PC-3 (cell line): ENCODE measurements around the gene YWHAH. TPM values are rescaled to one million over a fixed set of nuclear protein-coding genes. Genes with fewer than 3 reads are reported as not detected.

Experiments
- ATAC-seq: fragments of 200-7000 bp; cut with Tn5 transposase; 2 replicates; pipeline ENCODE4 v1.9.1; 2020; ENCODE audit warnings: mild to moderate bottlenecking, moderate library complexity
- BruUV-seq: library from RNA; stranded (reverse); fragments of 400-500 nt; replicated peaks from 2 replicates; lab custom pipeline; 2021; lab: Mats Ljungman, UMichigan
- CTCF ChIA-PET: fragments of 300-600 bp; sonication (Branson Sonifier 250); formaldehyde crosslinking; loops from one replicate; lab custom pipeline; 2022; ENCODE audit warnings: antibody characterized with exemption; lab: Charles Lee
- POLR2A ChIA-PET: fragments of 300-600 bp; sonication (Branson Sonifier 250); formaldehyde crosslinking; loops from one replicate; lab custom pipeline; 2022; ENCODE audit warnings: antibody characterized with exemption; ENCODE audit not compliant: unreplicated experiment; lab: Charles Lee
- DNase-seq: peaks from one replicate; pipeline ENCODE4 v3.0.0-alpha.2; 2015
- H2AFZ ChIP-seq: fragments of 300-600 bp; sonication (generic); 2 replicates; pipeline ENCODE4 v1.6.0; 2016; ENCODE audit warnings: antibody characterized with exemption, low read length
- H3F3A ChIP-seq: fragments of 300-600 bp; sonication (generic); one replicate; pipeline ENCODE4 v1.6.0; 2017; ENCODE audit warnings: antibody characterized with exemption, low read length, control low read depth, mild to moderate bottlenecking; ENCODE audit not compliant: unreplicated experiment
- H3K27ac ChIP-seq: fragments of 300-600 bp; sonication (generic); 2 replicates; pipeline ENCODE4 v1.5.1; 2016; ENCODE audit warnings: mild to moderate bottlenecking, low read length
- H3K27me3 ChIP-seq: fragments of 300-600 bp; sonication (generic); 2 replicates; pipeline ENCODE4 v1.6.1; 2016; ENCODE audit warnings: low read length, mixed read lengths
- H3K36me3 ChIP-seq: fragments of 300-600 bp; sonication (generic); 2 replicates; pipeline ENCODE4 v1.6.1; 2016; ENCODE audit warnings: low read depth, mixed run types, low read length, mixed read lengths
- H3K4me1 ChIP-seq: fragments of 300-600 bp; sonication (generic); 2 replicates; pipeline ENCODE4 v1.5.1; 2016; ENCODE audit warnings: low read length; ENCODE audit not compliant: insufficient read depth
- H3K4me2 ChIP-seq: fragments of 300-600 bp; sonication (generic); 2 replicates; pipeline ENCODE4 v1.6.0; 2016; ENCODE audit warnings: low read length
- H3K4me3 ChIP-seq: fragments of 300-600 bp; sonication (generic); 2 replicates; pipeline ENCODE4 v1.5.1; 2016; ENCODE audit warnings: mild to moderate bottlenecking, low read length, mixed read lengths
- H3K79me2 ChIP-seq: fragments of 300-600 bp; sonication (generic); 2 replicates; pipeline ENCODE4 v1.6.1; 2017; ENCODE audit warnings: low read length, mixed read lengths
- H3K9ac ChIP-seq: fragments of 300-600 bp; sonication (generic); 2 replicates; pipeline ENCODE4 v1.6.0; 2016; ENCODE audit warnings: mild to moderate bottlenecking, low read length
- H3K9me2 ChIP-seq: fragments of 300-600 bp; sonication (generic); replicated peaks from 2 replicates; pipeline ENCODE4 v1.6.1; 2016; ENCODE audit warnings: mixed run types, low read length, mixed read lengths
- H3K9me3 ChIP-seq: fragments of 300-600 bp; sonication (generic); 2 replicates; pipeline ENCODE4 v1.6.1; 2016; ENCODE audit warnings: low read length, mixed read lengths
- H4K20me1 ChIP-seq: fragments of 300-600 bp; sonication (generic); 2 replicates; pipeline ENCODE4 v1.6.1; 2016; ENCODE audit warnings: low read length, mixed read lengths
- CTCF ChIP-seq: fragments of 300-600 bp; sonication (generic); conservative IDR thresholded peaks from 2 replicates; pipeline ENCODE4 v1.5.1; 2017; ENCODE audit warnings: antibody characterized with exemption, low read depth, mild to moderate bottlenecking, low read length
- EZH2 ChIP-seq: fragments of 300-600 bp; sonication (generic); IDR thresholded peaks from one replicate; pipeline ENCODE4 v1.6.1; 2017; ENCODE audit warnings: antibody characterized with exemption, mild to moderate bottlenecking, low read length; ENCODE audit not compliant: unreplicated experiment
- EZH2phosphoT487 ChIP-seq: fragments of 300-600 bp; sonication (generic); IDR thresholded peaks from 2 replicates; pipeline ENCODE4 v1.6.1; 2018; ENCODE audit warnings: mild to moderate bottlenecking, antibody characterized with exemption, low read length, borderline replicate concordance
- intact Hi-C: fragments of 100-400 bp; cut with micrococcal nuclease; formaldehyde crosslinking; loops from 2 replicates; pipeline ENCODE4 v1.9.0; 2023
- total RNA-seq: library from RNA; depleted of rRNA; stranded (reverse); fragments of >200 nt; gene quantifications from 2 replicates; pipeline ENCODE4 v1.2.3, GENCODE V29; 2014

Gene YWHAH
- total RNA-seq, 1 experiment from 2014 or later: 75.0 TPM

DNA sequence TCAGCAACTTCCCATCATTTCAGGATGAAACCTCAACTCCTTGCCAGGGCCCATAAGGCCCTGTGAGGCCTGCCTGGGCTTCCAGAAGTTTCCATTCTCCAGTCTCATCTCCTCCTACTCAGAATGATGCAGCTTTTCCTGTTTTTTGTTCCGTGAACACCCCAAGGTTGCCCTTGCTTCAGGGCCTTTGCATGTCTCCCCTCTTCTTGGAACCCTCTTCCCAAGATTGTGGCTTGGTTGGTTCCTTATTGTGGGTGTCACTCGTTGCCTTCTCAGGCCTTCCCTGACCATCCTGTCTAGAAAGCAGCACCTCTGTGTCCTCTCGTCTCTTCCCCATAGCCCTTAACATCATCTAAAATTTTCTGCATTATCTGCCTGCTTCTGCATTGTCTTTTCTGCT is 23.2 kb upstream of the YWHAH start:
- no peaks in the 10 kb centered on the region for H3F3A ChIP-seq
- H3K9me2 ChIP-seq: no peaks in the 10 kb centered on the region
- H3K79me2 ChIP-seq: no peaks in the 10 kb centered on the region
- DNase-seq (no peak), ATAC-seq (no peak)
- POLR2A ChIA-PET: no interaction called here
- no peak overlapping the region for H3K27ac ChIP-seq
- TF ChIP-seq EZH2phosphoT487 (no peak), CTCF (no peak), EZH2 (no peak)
- H3K27me3 ChIP-seq: no peaks in the 10 kb centered on the region
- no TSS peak for BruUV-seq
- no peak overlapping the region for H3K4me3 ChIP-seq
- no peak overlapping the region for H3K4me2 ChIP-seq
- no peaks in the 10 kb centered on the region for H3K9me3 ChIP-seq
- no peak overlapping the region for H3K9ac ChIP-seq
- no peaks in the 10 kb centered on the region for H3K4me1 ChIP-seq
- H3K36me3 ChIP-seq: no peaks in the 10 kb centered on the region
- no peak overlapping the region for H2AFZ ChIP-seq
- CTCF ChIA-PET: no interaction called here
- H4K20me1 ChIP-seq: no peaks in the 10 kb centered on the region
- intact Hi-C loops: no loop called here

- intact Hi-C loops: no loop called here
- Histone ChIP-seq H3K27me3 (no peaks in the 10 kb centered on the region), H3K79me2 (no peaks in the 10 kb centered on the region), H3K9me2 (no peaks in the 10 kb centered on the region), H4K20me1 (no peaks in the 10 kb centered on the region), H3K9ac (no peak overlapping the region), H3K36me3 (no peaks in the 10 kb centered on the region), H3K9me3 (no peaks in the 10 kb centered on the region), H3K4me1 (no peaks in the 10 kb centered on the region), H3K27ac (no peak overlapping the region), H3F3A (no peaks in the 10 kb centered on the region), H3K4me2 (no peak overlapping the region), H3K4me3 (no peak overlapping the region), H2AFZ (no peak overlapping the region)
- ATAC-seq (no peak), DNase-seq (no peak)
- no TSS peak for BruUV-seq
- POLR2A ChIA-PET: no interaction called here
- CTCF ChIA-PET: no interaction called here
- TF ChIP-seq EZH2phosphoT487 (no peak), EZH2 (no peak), CTCF (no peak)
Observed at GRCh38 chr22:31922534-31922933, 21.8 kb upstream of the YWHAH start.

GRCh38 chr22:31923136-31923535 is 21.2 kb upstream of the YWHAH start:
- H3K79me2 ChIP-seq: no peaks in the 10 kb centered on the region
- no peaks in the 10 kb centered on the region for H3K27me3 ChIP-seq
- no peak overlapping the region for H3K27ac ChIP-seq
- no peak overlapping the region for H3K4me3 ChIP-seq
- no peaks in the 10 kb centered on the region for H3K36me3 ChIP-seq
- ATAC-seq (no peak), DNase-seq (no peak)
- CTCF ChIA-PET: no interaction called here
- intact Hi-C loops: no loop called here
- no peak overlapping the region for H3K9ac ChIP-seq
- TF ChIP-seq EZH2 (no peak), CTCF (no peak), EZH2phosphoT487 (no peak)
- no peaks in the 10 kb centered on the region for H3K9me2 ChIP-seq
- H3K9me3 ChIP-seq: no peaks in the 10 kb centered on the region
- H3K4me1 ChIP-seq: no peaks in the 10 kb centered on the region
- no peak overlapping the region for H2AFZ ChIP-seq
- H3F3A ChIP-seq: no peaks in the 10 kb centered on the region
- no peaks in the 10 kb centered on the region for H4K20me1 ChIP-seq
- no peak overlapping the region for H3K4me2 ChIP-seq
- no TSS peak for BruUV-seq
- POLR2A ChIA-PET: no interaction called here
